H1 (cell line): Measurements from ENCODE around the gene PAPSS2. TPM values are rescaled to one million over a fixed set of nuclear protein-coding genes. Genes with fewer than 3 reads are reported as not detected.

Experiments
- CTCF ChIA-PET: fragments of 300-600 bp; sonication (Branson Sonifier 250); formaldehyde crosslinking; loops from one replicate; lab custom pipeline; 2021; ENCODE audit not compliant: partially characterized antibody; lab: Charles Lee
- POLR2A ChIA-PET: fragments of 300-600 bp; sonication (Branson Sonifier 250); formaldehyde crosslinking; loops from one replicate; lab custom pipeline; 2021; ENCODE audit warnings: inconsistent platforms; ENCODE audit not compliant: partially characterized antibody; lab: Charles Lee
- DNase-seq, 2 experiments: peaks; one replicate each; pipeline versions ENCODE4 v3.0.0 to v3.0.0-alpha.2; 2010 to 2022; ENCODE audit warnings: low spot score in 2 of 2, low read depth in 1 of 2, mixed read lengths in 1 of 2
- FAIRE-seq: peaks from 2 replicates; lab custom pipeline; 2011; peaks lifted over from hg19 to GRCh38; lab: Jason Lieb, UNC
- H2AFZ ChIP-seq: 2 replicates; pipeline ENCODE4 v1.8.1; 2012; ENCODE audit warnings: low read length, inconsistent platforms
- H2AK5ac ChIP-seq: 2 replicates; pipeline ENCODE4 v1.6.1; 2013; ENCODE audit warnings: low read depth, low read length
- H2BK120ac ChIP-seq: replicated peaks from 2 replicates; pipeline ENCODE3; 2013; ENCODE audit warnings: low read depth, low read length, inconsistent platforms
- H2BK12ac ChIP-seq: 2 replicates; pipeline ENCODE4 v1.6.1; 2013; ENCODE audit warnings: low read depth, low read length
- H2BK15ac ChIP-seq: 2 replicates; pipeline ENCODE4 v1.6.1; 2013; ENCODE audit warnings: low read length
- H2BK20ac ChIP-seq: 2 replicates; pipeline ENCODE4 v1.6.1; 2013; ENCODE audit warnings: low read length
- H2BK5ac ChIP-seq: 2 replicates; pipeline ENCODE4 v1.6.1; 2013; ENCODE audit warnings: low read depth, low read length
- H3K14ac ChIP-seq: 2 replicates; pipeline ENCODE4 v1.6.1; 2013; ENCODE audit warnings: inconsistent platforms; ENCODE audit not compliant: insufficient read length
- H3K18ac ChIP-seq: 2 replicates; pipeline ENCODE4 v1.6.1; 2013; ENCODE audit warnings: low read length; ENCODE audit errors: extremely low read depth
- H3K23ac ChIP-seq: 2 replicates; pipeline ENCODE4 v1.6.1; 2013; ENCODE audit warnings: inconsistent platforms; ENCODE audit not compliant: insufficient read length
- H3K23me2 ChIP-seq: 2 replicates; pipeline ENCODE4 v1.6.1; 2013; ENCODE audit warnings: low read depth, low read length
- H3K27ac ChIP-seq: 2 replicates; pipeline ENCODE4 v1.6.1; 2011; ENCODE audit warnings: low read depth, low read length, inconsistent platforms
- H3K27me3 ChIP-seq, 4 experiments: replicated peaks in 1 of 4; 1 replicate in 1 of 4; 2 replicates in 3 of 4; pipeline versions ENCODE4 v1.6.1 to v1.8.1; 2011 to 2013; ENCODE audit warnings: low read length in 3 of 4, mild to moderate bottlenecking in 3 of 4, inconsistent platforms in 2 of 4, mixed read lengths in 2 of 4, moderate library complexity in 1 of 4; ENCODE audit not compliant: control insufficient read depth in 3 of 4, insufficient read depth in 3 of 4; ENCODE audit errors: extremely low read depth in 1 of 4
- H3K36me3 ChIP-seq, 4 experiments: 2 replicates each; pipeline versions ENCODE4 v1.6.1 to v1.8.1; 2011 to 2013; ENCODE audit warnings: mild to moderate bottlenecking in 4 of 4, low read length in 3 of 4, moderate library complexity in 2 of 4, control low read depth in 1 of 4, inconsistent platforms in 1 of 4; ENCODE audit not compliant: insufficient read depth in 4 of 4, control insufficient read depth in 2 of 4
- H3K4ac ChIP-seq: replicated peaks from 2 replicates; pipeline ENCODE3; 2013; ENCODE audit warnings: low read length, low read depth, mixed read lengths, inconsistent platforms; ENCODE audit not compliant: insufficient read length
- H3K4me1 ChIP-seq, 4 experiments: replicated peaks in 1 of 4; 1 replicate in 1 of 4; 2 replicates in 3 of 4; pipeline versions ENCODE4 v1.6.1 to v1.8.1; 2011 to 2013; ENCODE audit warnings: low read length in 3 of 4, inconsistent platforms in 2 of 4, mixed read lengths in 1 of 4; ENCODE audit not compliant: insufficient read depth in 4 of 4, control insufficient read depth in 3 of 4
- H3K4me2 ChIP-seq, 2 experiments: 2 replicates each; pipeline versions ENCODE4 v1.6.1 to v1.8.1; 2011 to 2013; ENCODE audit warnings: low read depth in 2 of 2, low read length in 2 of 2, control low read depth in 1 of 2, inconsistent platforms in 1 of 2, mild to moderate bottlenecking in 1 of 2; ENCODE audit not compliant: insufficient read depth in 1 of 2
- H3K4me3 ChIP-seq, 4 experiments: fragments of 200-600, 300-600 bp in 1 of 4; sonication (generic), shearing (Covaris generic), sonication (Bioruptor Twin) in 1 of 4; 2 replicates each; pipeline versions ENCODE4 v1.5.1 to v1.8.1; 2011 to 2016; ENCODE audit warnings: low read length in 4 of 4, low read depth in 3 of 4, control low read depth in 2 of 4, inconsistent platforms in 2 of 4, mild to moderate bottlenecking in 2 of 4, mixed read lengths in 1 of 4, moderate library complexity in 1 of 4; ENCODE audit not compliant: insufficient read depth in 2 of 4; ENCODE audit errors: extremely low read depth in 1 of 4
- H3K56ac ChIP-seq: replicated peaks from 2 replicates; pipeline ENCODE3; 2013; ENCODE audit warnings: low read depth, mild to moderate bottlenecking, mixed read lengths, low read length, inconsistent platforms; ENCODE audit not compliant: insufficient read length
- H3K79me1 ChIP-seq: 2 replicates; pipeline ENCODE4 v1.6.1; 2013; ENCODE audit warnings: low read depth, low read length, control low read depth
- H3K79me2 ChIP-seq, 2 experiments: 2 replicates each; pipeline versions ENCODE4 v1.6.1 to v1.8.1; 2012 to 2013; ENCODE audit warnings: low read length in 2 of 2, mild to moderate bottlenecking in 2 of 2, inconsistent platforms in 1 of 2; ENCODE audit not compliant: insufficient read depth in 2 of 2, control insufficient read depth in 1 of 2
- H3K9ac ChIP-seq, 4 experiments: replicated peaks in 1 of 4; 1 replicate in 1 of 4; 2 replicates in 3 of 4; pipeline versions ENCODE4 v1.6.1 to v1.8.1; 2011 to 2013; ENCODE audit warnings: low read depth in 3 of 4, low read length in 3 of 4, control low read depth in 2 of 4, mild to moderate bottlenecking in 2 of 4, moderate library complexity in 2 of 4, inconsistent platforms in 1 of 4; ENCODE audit errors: extremely low read depth in 1 of 4
- H3K9me3 ChIP-seq, 2 experiments: 2 replicates each; pipeline versions ENCODE4 v1.6.1 to v1.8.1; 2012 to 2013; ENCODE audit warnings: mild to moderate bottlenecking in 2 of 2, moderate library complexity in 2 of 2, control low read depth in 1 of 2, inconsistent platforms in 1 of 2, low read depth in 1 of 2, low read length in 1 of 2, mixed read lengths in 1 of 2; ENCODE audit not compliant: insufficient read depth in 2 of 2
- H4K20me1 ChIP-seq, 2 experiments: replicated peaks in 1 of 2; 2 replicates each; pipeline versions ENCODE3 to v1.8.1; 2011 to 2013; ENCODE audit warnings: inconsistent platforms in 2 of 2, low read length in 2 of 2, mild to moderate bottlenecking in 1 of 2; ENCODE audit not compliant: insufficient read depth in 2 of 2, control insufficient read depth in 1 of 2
- H4K5ac ChIP-seq: 2 replicates; pipeline ENCODE4 v1.6.1; 2013; ENCODE audit warnings: low read length, low read depth, mixed read lengths, inconsistent platforms; ENCODE audit not compliant: insufficient read length
- H4K8ac ChIP-seq: 2 replicates; pipeline ENCODE4 v1.8.0; 2013; ENCODE audit warnings: mild to moderate bottlenecking, moderate library complexity, low read length, inconsistent platforms; ENCODE audit not compliant: insufficient read depth; ENCODE audit errors: extremely low read depth
- H4K91ac ChIP-seq: replicated peaks from 2 replicates; pipeline ENCODE3; 2013; ENCODE audit warnings: low read length, mixed read lengths, inconsistent platforms; ENCODE audit not compliant: insufficient read length
- CBX8 ChIP-seq: fragments of 300-800, 300-1000 bp; sonication (generic); IDR thresholded peaks from 2 replicates; pipeline ENCODE4 v1.7.1; 2016; ENCODE audit warnings: low read depth, low read length, borderline replicate concordance
- CTBP2 ChIP-seq: IDR thresholded peaks from 2 replicates; pipeline ENCODE4 v1.7.0; 2011; ENCODE audit warnings: borderline replicate concordance, mild to moderate bottlenecking, moderate library complexity, mixed read lengths, low read length; ENCODE audit not compliant: insufficient read depth, insufficient read length
- EZH2 ChIP-seq: fragments of 200-600 bp; sonication (generic); IDR thresholded peaks from 2 replicates; pipeline ENCODE4 v1.7.1; 2012; ENCODE audit warnings: low read depth, mild to moderate bottlenecking, moderate library complexity, low read length, inconsistent platforms; ENCODE audit not compliant: severe bottlenecking
- FOSL1 ChIP-seq: IDR thresholded peaks from 2 replicates; pipeline ENCODE4 v1.6.1; 2011; ENCODE audit warnings: mild to moderate bottlenecking, low read depth, low read length, moderate library complexity; ENCODE audit not compliant: insufficient read depth
- HDAC6 ChIP-seq: IDR thresholded peaks from one replicate; pipeline ENCODE4 v1.7.1; 2012; ENCODE audit warnings: low read depth, mild to moderate bottlenecking, inconsistent platforms, low read length, moderate library complexity
- KDM4A ChIP-seq: IDR thresholded peaks from one replicate; pipeline ENCODE4 v1.7.1; 2012; ENCODE audit warnings: low read depth, mild to moderate bottlenecking, moderate library complexity, low read length, inconsistent platforms; ENCODE audit not compliant: severe bottlenecking
- KDM5A ChIP-seq: fragments of 200-600 bp; IDR thresholded peaks from 2 replicates; pipeline ENCODE4 v1.7.1; 2012; ENCODE audit warnings: mild to moderate bottlenecking, low read length, inconsistent platforms, mixed read lengths
- NRF1 ChIP-seq: IDR thresholded peaks from 2 replicates; pipeline ENCODE4 v1.6.1; 2011; ENCODE audit warnings: mild to moderate bottlenecking, low read depth, low read length, improper control_type of control experiment
- POLR2A ChIP-seq, 2 experiments: IDR thresholded peaks; 1 replicate in 1 of 2; 2 replicates in 1 of 2; pipeline ENCODE4 v1.6.1; 2011; ENCODE audit warnings: low read depth in 2 of 2, low read length in 2 of 2, mild to moderate bottlenecking in 2 of 2; ENCODE audit errors: control extremely low read depth in 1 of 2
- RFX5 ChIP-seq: IDR thresholded peaks from 2 replicates; pipeline ENCODE4 v1.6.1; 2011; ENCODE audit warnings: low read depth, low read length, improper control_type of control experiment, borderline replicate concordance
- TAF7 ChIP-seq: optimal IDR thresholded peaks from 2 replicates; pipeline ENCODE3; 2011; ENCODE audit warnings: low read depth, mild to moderate bottlenecking, inconsistent platforms, low read length, moderate library complexity, borderline replicate concordance
- WGBS, 2 experiments: shearing (Covaris generic) in 1 of 2; methylation state at CpG; one replicate each; pipeline versions ENCODE4 v1.1.6 to v1.1.7; 2013 to 2015; ENCODE audit warnings: low lambda C conversion rate in 2 of 2, mixed read lengths in 2 of 2, inconsistent platforms in 1 of 2, low coverage in 1 of 2, missing lambda C conversion rate in 1 of 2; ENCODE audit not compliant: insufficient replicate concordance in 2 of 2, insufficient coverage in 1 of 2, insufficient read length in 1 of 2; ENCODE audit errors: extremely low coverage in 1 of 2, missing lambda C conversion rate in 1 of 2; 5-methylcytosine and 5-hydroxymethylcytosine counted together
- polyA plus RNA-seq, 7 experiments: library from polyadenylated mRNA; depleted of rRNA in 3 of 7; stranded (reverse) in 5 of 7; unstranded in 2 of 7; fragments of >200 nt in 5 of 7; fragments of 200-250 nt in 2 of 7; gene quantifications; 1 replicate in 5 of 7; 2 replicates in 1 of 7; 4 replicates in 1 of 7; pipeline versions ENCODE4 v1.2.1 to v1.2.3, GENCODE V29; 2011 to 2013; ENCODE audit warnings: missing spikeins in 2 of 7, mixed read lengths in 2 of 7
- total RNA-seq: library from RNA; stranded (reverse); fragmentation: NEBNext Ultra II Directional; extraction: Animal tissue kit (Norgen Biotek cat#: 25700); gene quantifications from 2 replicates; pipeline ENCODE4 v1.2.1, GENCODE V29; 2021
- TF ChIP-seq, protein P1 (sequence below): IDR thresholded peaks from 2 replicates; pipeline ENCODE4 v1.6.1; 2012; ENCODE audit warnings: inconsistent platforms

PAPSS2 gene
- total and polyA plus RNA-seq, 2 of the 8 experiments (the other 6 are each of a cell fraction or from before 2014, with no cell fraction given), result 7.6 to 20.2 TPM

DNA sequence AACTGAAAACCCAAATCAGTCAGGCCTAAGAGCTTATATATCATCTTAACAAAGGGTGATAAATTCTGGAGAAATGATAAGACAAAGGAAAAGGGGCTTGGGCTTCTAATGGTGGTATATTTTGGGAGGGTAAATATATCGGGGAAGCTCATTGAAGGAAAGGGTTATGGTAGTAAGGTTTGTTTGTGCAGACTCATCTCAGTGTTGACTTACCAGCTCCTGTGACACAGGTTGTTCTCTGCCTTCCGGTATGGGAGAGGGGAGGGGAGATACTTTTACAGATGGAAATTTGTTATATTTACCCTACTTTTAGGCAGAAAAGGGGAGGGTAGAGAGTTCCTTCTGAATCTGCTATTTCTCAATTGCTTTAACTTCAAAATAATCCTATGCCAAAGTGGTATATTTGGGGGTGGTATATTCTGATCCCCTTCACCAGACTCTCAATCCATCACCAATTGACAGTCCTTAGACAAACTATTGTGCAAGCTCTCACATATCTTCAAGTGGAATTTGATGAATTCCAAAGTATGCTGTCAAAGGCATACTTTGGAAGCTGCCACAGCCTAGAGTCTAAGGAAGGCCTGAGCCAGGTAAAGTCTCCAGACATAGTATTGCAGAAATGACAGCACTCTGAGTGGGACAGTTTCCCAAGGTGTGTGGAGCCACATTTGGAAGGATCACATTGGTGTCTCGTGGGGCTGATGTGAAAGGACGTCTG, 13.3 kb upstream of the PAPSS2 start:
- H3K23ac ChIP-seq, result no peak overlapping the region
- H2AFZ ChIP-seq, result no peak overlapping the region
- H4K20me1 ChIP-seq, result no peaks in the 10 kb centered on the region
- no peak overlapping the region for H3K14ac ChIP-seq
- no peak for FAIRE-seq
- no peaks in the 10 kb centered on the region; a peak in 2 of 7 replicates for H3K27me3 ChIP-seq
- no peak overlapping the region for H3K4me3 ChIP-seq
- no peak overlapping the region for H3K4me2 ChIP-seq
- POLR2A ChIA-PET, result interaction anchor here (1.9 kb wide), 1 partner anchor 14 kb away, joined by 4 read pairs; the partner anchor contains the start of gene PAPSS2
- H3K79me2 ChIP-seq, result no peaks in the 10 kb centered on the region
- no peak overlapping the region for H2BK20ac ChIP-seq
- H3K18ac ChIP-seq, result no peak overlapping the region
- no peak overlapping the region for H3K56ac ChIP-seq
- H2BK5ac ChIP-seq, result no peak overlapping the region
- whole genome bisulfite sequencing, 2 experiments, result 78% methylated on average over 4 of the region's 4 CpGs; no CpG with 5 or more reads in 1 of the 2 experiments
- H3K4ac ChIP-seq, result no peak overlapping the region
- no peaks in the 10 kb centered on the region for H3K79me1 ChIP-seq
- no peaks in the 10 kb centered on the region for H3K36me3 ChIP-seq
- no peak overlapping the region for H2BK120ac ChIP-seq
- H2BK12ac ChIP-seq, result no peak overlapping the region
- no peak overlapping the region for H3K27ac ChIP-seq
- no peaks in the 10 kb centered on the region for H3K23me2 ChIP-seq
- H3K4me1 ChIP-seq, result peaks cover 0 to 7% (median under 1%) of the 10 kb centered on the region in 4 experiments; a peak in 2 of 7 replicates
- no peak overlapping the region for H4K8ac ChIP-seq
- peaks cover 0 to 3% of the 10 kb centered on the region in 2 experiments; a peak in 1 of 4 replicates for H3K9me3 ChIP-seq
- H2AK5ac ChIP-seq, result no peak overlapping the region
- no peak overlapping the region for H4K91ac ChIP-seq
- no peak overlapping the region; a peak in 1 of 7 replicates for H3K9ac ChIP-seq
- no peak for DNase-seq
- CTCF ChIA-PET, result interaction anchor here (0.7 to 1.5 kb wide), 4 partner anchors 22 to 108 kb away, joined by 3 to 5 read pairs (median 4); no protein-coding TSS in a partner anchor
- H2BK15ac ChIP-seq, result no peak overlapping the region
- no peak overlapping the region for H4K5ac ChIP-seq
- TF ChIP-seq FOSL1, result no peak
- no peak for TF ChIP-seq TAF7
- TF ChIP-seq CTBP2, result no peak
- no peak for TF ChIP-seq CBX8
- TF ChIP-seq HDAC6, result no peak
- no peak for TF ChIP-seq KDM4A
- no peak for TF ChIP-seq KDM5A
- TF ChIP-seq NRF1, result no peak
- TF ChIP-seq RFX5, result no peak
- no peak for TF ChIP-seq EZH2
- TF ChIP-seq, protein P1, sequence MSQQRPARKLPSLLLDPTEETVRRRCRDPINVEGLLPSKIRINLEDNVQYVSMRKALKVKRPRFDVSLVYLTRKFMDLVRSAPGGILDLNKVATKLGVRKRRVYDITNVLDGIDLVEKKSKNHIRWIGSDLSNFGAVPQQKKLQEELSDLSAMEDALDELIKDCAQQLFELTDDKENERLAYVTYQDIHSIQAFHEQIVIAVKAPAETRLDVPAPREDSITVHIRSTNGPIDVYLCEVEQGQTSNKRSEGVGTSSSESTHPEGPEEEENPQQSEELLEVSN, result no peak
- no peak for TF ChIP-seq POLR2A (IDR thresholded peaks at IDR 0.05; ENCODE audit: control extremely low read depth in 1 of 2, low read depth in 2 of 2, low read length in 2 of 2)
